22Rv1 (cell line): Measurements from ENCODE around the gene GDF15.

Source experiments
- ZFX ChIP-seq: fragments of 450-650 bp; IDR thresholded peaks from 2 replicates; pipeline ENCODE4 v1.6.1; 2017; ENCODE audit warnings: antibody characterized with exemption, borderline replicate concordance
- TF ChIP-seq, protein P1 (sequence below): fragments of 450-650 bp; IDR thresholded peaks from 2 replicates; pipeline ENCODE4 v1.5.1; 2017; ENCODE audit warnings: mild to moderate bottlenecking

DNA sequence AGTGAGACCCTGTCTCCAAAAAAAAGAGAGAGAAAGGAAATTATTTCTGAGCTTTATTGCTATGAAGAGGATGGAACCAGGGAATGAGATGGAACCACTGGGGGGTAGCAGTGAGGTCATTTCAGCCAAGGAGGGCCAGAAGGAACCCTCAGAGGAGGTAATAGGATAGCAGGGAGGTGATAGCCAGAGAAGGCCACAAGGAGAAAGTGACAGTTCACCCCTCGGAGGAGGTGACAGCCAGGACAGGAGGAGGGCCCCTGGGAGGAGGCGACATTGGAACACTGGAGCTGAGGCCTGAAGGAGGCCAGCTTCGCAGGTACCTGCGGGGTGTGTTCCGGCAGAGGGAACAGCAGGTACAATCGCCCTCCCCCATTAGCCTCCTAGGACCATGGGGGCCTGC lies 46.2 kb upstream of the GDF15 start:
- TF ChIP-seq, protein P1, sequence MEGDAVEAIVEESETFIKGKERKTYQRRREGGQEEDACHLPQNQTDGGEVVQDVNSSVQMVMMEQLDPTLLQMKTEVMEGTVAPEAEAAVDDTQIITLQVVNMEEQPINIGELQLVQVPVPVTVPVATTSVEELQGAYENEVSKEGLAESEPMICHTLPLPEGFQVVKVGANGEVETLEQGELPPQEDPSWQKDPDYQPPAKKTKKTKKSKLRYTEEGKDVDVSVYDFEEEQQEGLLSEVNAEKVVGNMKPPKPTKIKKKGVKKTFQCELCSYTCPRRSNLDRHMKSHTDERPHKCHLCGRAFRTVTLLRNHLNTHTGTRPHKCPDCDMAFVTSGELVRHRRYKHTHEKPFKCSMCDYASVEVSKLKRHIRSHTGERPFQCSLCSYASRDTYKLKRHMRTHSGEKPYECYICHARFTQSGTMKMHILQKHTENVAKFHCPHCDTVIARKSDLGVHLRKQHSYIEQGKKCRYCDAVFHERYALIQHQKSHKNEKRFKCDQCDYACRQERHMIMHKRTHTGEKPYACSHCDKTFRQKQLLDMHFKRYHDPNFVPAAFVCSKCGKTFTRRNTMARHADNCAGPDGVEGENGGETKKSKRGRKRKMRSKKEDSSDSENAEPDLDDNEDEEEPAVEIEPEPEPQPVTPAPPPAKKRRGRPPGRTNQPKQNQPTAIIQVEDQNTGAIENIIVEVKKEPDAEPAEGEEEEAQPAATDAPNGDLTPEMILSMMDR, result peak; percentile 26; the same call in 1 of the 2 replicates
- no peak for TF ChIP-seq ZFX
